H1 (cell line): ENCODE measurements around the gene TSR1. TPM values are rescaled to one million over a fixed set of nuclear protein-coding genes. Genes with fewer than 3 reads are reported as not detected.

Source experiments
- CHD7 ChIP-seq: fragments of 300-600 bp; sonication (generic); IDR thresholded peaks from 2 replicates; pipeline ENCODE4 v1.7.1; 2012; ENCODE audit warnings: low read length, moderate library complexity, mild to moderate bottlenecking, inconsistent platforms; ENCODE audit not compliant: insufficient replicate concordance
- CTBP2 ChIP-seq: IDR thresholded peaks from 2 replicates; pipeline ENCODE4 v1.7.0; 2011; ENCODE audit warnings: borderline replicate concordance, mild to moderate bottlenecking, moderate library complexity, mixed read lengths, low read length; ENCODE audit not compliant: insufficient read depth, insufficient read length
- EZH2 ChIP-seq: fragments of 200-600 bp; sonication (generic); IDR thresholded peaks from 2 replicates; pipeline ENCODE4 v1.7.1; 2012; ENCODE audit warnings: low read depth, mild to moderate bottlenecking, moderate library complexity, low read length, inconsistent platforms; ENCODE audit not compliant: severe bottlenecking
- GABPA ChIP-seq: IDR thresholded peaks from 2 replicates; pipeline ENCODE4 v1.6.1; 2011; ENCODE audit warnings: mild to moderate bottlenecking, low read length, moderate library complexity, borderline replicate concordance; ENCODE audit not compliant: insufficient read depth
- HDAC2 ChIP-seq, 2 experiments: fragments of 300-600 bp in 1 of 2; sonication (generic) in 1 of 2; IDR thresholded peaks; 2 replicates each; pipeline ENCODE4 v1.6.1; 2011 to 2012; ENCODE audit warnings: low read depth in 2 of 2, low read length in 2 of 2, mild to moderate bottlenecking in 2 of 2, moderate library complexity in 2 of 2, borderline replicate concordance in 1 of 2, inconsistent platforms in 1 of 2
- NRF1 ChIP-seq: IDR thresholded peaks from 2 replicates; pipeline ENCODE4 v1.6.1; 2011; ENCODE audit warnings: mild to moderate bottlenecking, low read depth, low read length, improper control_type of control experiment
- RNF2 ChIP-seq: fragments of 200-900, 300-1000 bp; sonication (generic); IDR thresholded peaks from 2 replicates; pipeline ENCODE4 v1.7.1; 2016; ENCODE audit warnings: borderline replicate concordance, low read depth, mild to moderate bottlenecking, antibody characterized with exemption, low read length; ENCODE audit not compliant: poor library complexity, severe bottlenecking; ENCODE audit errors: missing control alignments
- SP2 ChIP-seq: IDR thresholded peaks from 2 replicates; pipeline ENCODE4 v1.6.1; 2012; ENCODE audit warnings: mild to moderate bottlenecking, low read length, inconsistent platforms
- polyA plus RNA-seq, 7 experiments: library from polyadenylated mRNA; depleted of rRNA in 3 of 7; stranded (reverse) in 5 of 7; unstranded in 2 of 7; fragments of >200 nt in 5 of 7; fragments of 200-250 nt in 2 of 7; gene quantifications; 1 replicate in 5 of 7; 2 replicates in 1 of 7; 4 replicates in 1 of 7; pipeline versions ENCODE4 v1.2.1 to v1.2.3, GENCODE V29; 2011 to 2013; ENCODE audit warnings: missing spikeins in 2 of 7, mixed read lengths in 2 of 7
- total RNA-seq: library from RNA; stranded (reverse); fragmentation: NEBNext Ultra II Directional; extraction: Animal tissue kit (Norgen Biotek cat#: 25700); gene quantifications from 2 replicates; pipeline ENCODE4 v1.2.1, GENCODE V29; 2021

TSR1 gene
- total and polyA plus RNA-seq, 2 of the 8 experiments (the other 6 are each of a cell fraction or from before 2014, with no cell fraction given), result 14.5 to 69.7 TPM

GRCh38 chr17:2323629-2324314 lies 12.5 kb downstream of the TSR1 start (continued):
- TF ChIP-seq EZH2, result no peak
- no peak for TF ChIP-seq CTBP2
- no peak for TF ChIP-seq CHD7
- TF ChIP-seq HDAC2 (IDR thresholded peaks at IDR 0.05; ENCODE audit: borderline replicate concordance in 1 of 2, low read depth in 2 of 2, low read length in 2 of 2), result no peak
- TF ChIP-seq SP2, result no peak
- TF ChIP-seq GABPA, result no peak
- no peak for TF ChIP-seq NRF1
- TF ChIP-seq RNF2, result no peak
